Thoracic aorta endothelial cell (primary cell): ENCODE data around the gene LYRM2. TPM values are rescaled to one million over a fixed set of nuclear protein-coding genes. Genes with fewer than 3 reads are reported as not detected.

Experiments used
- total RNA-seq: library from RNA; depleted of rRNA; stranded (reverse); fragments of >200 nt; gene quantifications from 2 replicates; pipeline ENCODE4 v1.2.3, GENCODE V29; 2012

LYRM2 gene
- total RNA-seq: 18.8 and 28.1 TPM in 2 replicates

GRCh38 chr6:89638320-89639195, at the start of gene LYRM2:
TSS of gene LYRM2 (minus strand) at chr6:89638747. CDS start at chr6:89638716, 31 bp downstream.

Other genes starting within 250 kb of the LYRM2 start
- gene RRAGD, start 226.5 kb downstream of the LYRM2 start, total RNA-seq: 0.27 and 1.1 TPM in 2 replicates
- gene ANKRD6, start 205.6 kb downstream of the LYRM2 start, total RNA-seq: 4.8 and 9.1 TPM in 2 replicates
- gene MDN1, start 181.0 kb upstream of the LYRM2 start, total RNA-seq: 55.3 and 59.2 TPM in 2 replicates
- 29.3 and 32.6 TPM in 2 replicates for gene CASP8AP2, start 191.1 kb upstream of the LYRM2 start, total RNA-seq